HAP-1 (cell line): ENCODE results near the gene CCDC50.

Experiments used
- DNase-seq, 2 experiments: peaks; one replicate each; pipeline ENCODE4 v3.0.0-alpha.2; 2016 to 2020; ENCODE audit warnings: low spot score in 2 of 2
- H3K27me3 ChIP-seq: fragments of 250-450 bp; sonication (Bioruptor Pico); 2 replicates; pipeline ENCODE4 v1.5.1; 2020; ENCODE audit warnings: low read depth, mild to moderate bottlenecking, moderate library complexity
- H3K36me3 ChIP-seq: fragments of 250-450 bp; sonication (Bioruptor Pico); replicated peaks from 2 replicates; pipeline ENCODE4 v1.5.1; 2020; ENCODE audit warnings: mild to moderate bottlenecking
- H3K4me1 ChIP-seq: fragments of 250-450 bp; sonication (Bioruptor Pico); 2 replicates; pipeline ENCODE4 v1.5.1; 2020; ENCODE audit warnings: mild to moderate bottlenecking
- H3K4me3 ChIP-seq: fragments of 250-450 bp; sonication (Bioruptor Pico); 2 replicates; pipeline ENCODE4 v1.5.1; 2020; ENCODE audit warnings: mild to moderate bottlenecking, moderate library complexity
- H3K9me3 ChIP-seq: fragments of 250-450 bp; sonication (Bioruptor Pico); 2 replicates; pipeline ENCODE4 v1.5.1; 2020; ENCODE audit warnings: mild to moderate bottlenecking, moderate library complexity
- in situ Hi-C: fragments of 300-500 bp; cut with MboI; formaldehyde crosslinking; loops from 3 replicates; pipeline ENCODE4 v1.14.3; 2020; ENCODE audit warnings: low sequenced_read_pairs, inconsistent platforms, mixed read lengths

The CCDC50 gene

GRCh38 chr3:191414286-191414685, 85.1 kb downstream of the CCDC50 start:
- peaks cover 6% of the 10 kb centered on the region; the same call in 1 of the 2 replicates for H3K9me3 ChIP-seq
- H3K4me1 ChIP-seq: no peaks in the 10 kb centered on the region
- in situ Hi-C loops: loop anchor here (10.0 kb wide), 2 partner anchors 391 to 1021 kb away; no protein-coding TSS in a partner anchor
- no peak for DNase-seq
- H3K36me3 ChIP-seq: no peaks in the 10 kb centered on the region
- H3K4me3 ChIP-seq: no peak overlapping the region
- no peaks in the 10 kb centered on the region for H3K27me3 ChIP-seq

GRCh38 chr3:191414732-191415131, 85.5 kb downstream of the CCDC50 start:
- H3K9me3 ChIP-seq: peaks cover 3% of the 10 kb centered on the region; the same call in 1 of the 2 replicates
- in situ Hi-C loops: loop anchor here (10.0 kb wide), 2 partner anchors 390 to 1020 kb away; no protein-coding TSS in a partner anchor

GRCh38 chr3:191415566-191415965, 86.4 kb downstream of the CCDC50 start:
- Histone ChIP-seq H3K27me3 (no peaks in the 10 kb centered on the region), H3K36me3 (no peaks in the 10 kb centered on the region), H3K4me3 (no peak overlapping the region), H3K4me1 (no peaks in the 10 kb centered on the region), H3K9me3 (no peaks in the 10 kb centered on the region)
- in situ Hi-C loops: loop anchor here (10.0 kb wide), 2 partner anchors 389 to 1019 kb away; no protein-coding TSS in a partner anchor
- no peak for DNase-seq

More at GRCh38 chr3:191414732-191415131, 85.5 kb downstream of the CCDC50 start:
- no peaks in the 10 kb centered on the region for H3K4me1 ChIP-seq
- H3K36me3 ChIP-seq: no peaks in the 10 kb centered on the region
- H3K27me3 ChIP-seq: no peaks in the 10 kb centered on the region
- DNase-seq: no peak
- H3K4me3 ChIP-seq: no peak overlapping the region

GRCh38 chr3:191417457-191417729, 88.2 kb downstream of the CCDC50 start:
- DNase-seq: no peak
- Histone ChIP-seq H3K9me3 (no peaks in the 10 kb centered on the region), H3K4me3 (no peak overlapping the region), H3K4me1 (no peaks in the 10 kb centered on the region), H3K27me3 (no peaks in the 10 kb centered on the region), H3K36me3 (no peaks in the 10 kb centered on the region)
- in situ Hi-C loops: loop anchor here (10.0 kb wide), 2 partner anchors 387 to 1017 kb away; no protein-coding TSS in a partner anchor

- H3K36me3 ChIP-seq: no peaks in the 10 kb centered on the region
- no peaks in the 10 kb centered on the region for H3K9me3 ChIP-seq
- peaks cover 3% of the 10 kb centered on the region; the same call in 1 of the 2 replicates for H3K4me1 ChIP-seq
- H3K4me3 ChIP-seq: no peak overlapping the region
- no peaks in the 10 kb centered on the region for H3K27me3 ChIP-seq
- peak in 1 of 2 experiments; percentile 8 for DNase-seq
- in situ Hi-C loops: no loop called here
Measured at GRCh38 chr3:191420771-191421170, 91.6 kb downstream of the CCDC50 start.

- in situ Hi-C loops: no loop called here
- no peaks in the 10 kb centered on the region for H3K27me3 ChIP-seq
- no peaks in the 10 kb centered on the region for H3K9me3 ChIP-seq
- DNase-seq: no peak
- H3K4me1 ChIP-seq: peaks cover 8% of the 10 kb centered on the region; the same call in 1 of the 2 replicates
- no peaks in the 10 kb centered on the region for H3K36me3 ChIP-seq
- no peak overlapping the region for H3K4me3 ChIP-seq
Measured at GRCh38 chr3:191424881-191425280, 95.7 kb downstream of the CCDC50 start.

- H3K36me3 ChIP-seq: no peaks in the 10 kb centered on the region
- no peaks in the 10 kb centered on the region for H3K27me3 ChIP-seq
- in situ Hi-C loops: no loop called here
- no peak for DNase-seq
- H3K4me1 ChIP-seq: peaks cover 8% of the 10 kb centered on the region; the same call in 1 of the 2 replicates
- H3K4me3 ChIP-seq: no peak overlapping the region
- no peaks in the 10 kb centered on the region for H3K9me3 ChIP-seq
Measured at GRCh38 chr3:191425322-191425734, 96.1 kb downstream of the CCDC50 start.

- in situ Hi-C loops: no loop called here
- no peak for DNase-seq
- Histone ChIP-seq H3K27me3 (no peaks in the 10 kb centered on the region), H3K4me1 (peaks cover 8% of the 10 kb centered on the region; the same call in 1 of the 2 replicates), H3K36me3 (no peaks in the 10 kb centered on the region), H3K9me3 (no peaks in the 10 kb centered on the region), H3K4me3 (no peak overlapping the region)
Measured at GRCh38 chr3:191426311-191426710, 97.1 kb downstream of the CCDC50 start.

GRCh38 chr3:191428177-191428576, 99.0 kb downstream of the CCDC50 start:
- in situ Hi-C loops: no loop called here
- Histone ChIP-seq H3K4me1 (peaks cover 8% of the 10 kb centered on the region; the same call in 1 of the 2 replicates), H3K36me3 (no peaks in the 10 kb centered on the region), H3K9me3 (no peaks in the 10 kb centered on the region), H3K27me3 (no peaks in the 10 kb centered on the region), H3K4me3 (no peak overlapping the region)
- DNase-seq: no peak

- H3K9me3 ChIP-seq: no peaks in the 10 kb centered on the region
- no peak overlapping the region for H3K4me3 ChIP-seq
- no peaks in the 10 kb centered on the region for H3K27me3 ChIP-seq
- no peak for DNase-seq
- H3K4me1 ChIP-seq: peaks cover 8% of the 10 kb centered on the region; the same call in 1 of the 2 replicates
- in situ Hi-C loops: no loop called here
- no peaks in the 10 kb centered on the region for H3K36me3 ChIP-seq
Measured at GRCh38 chr3:191430103-191430502, 100.9 kb downstream of the CCDC50 start.

- Histone ChIP-seq H3K4me1 (no peaks in the 10 kb centered on the region), H3K4me3 (no peak overlapping the region), H3K9me3 (no peaks in the 10 kb centered on the region), H3K27me3 (no peaks in the 10 kb centered on the region), H3K36me3 (no peaks in the 10 kb centered on the region)
- DNase-seq: no peak
- in situ Hi-C loops: no loop called here
Measured at GRCh38 chr3:191431160-191431822, 102.1 kb downstream of the CCDC50 start.

- H3K36me3 ChIP-seq: no peaks in the 10 kb centered on the region
- no peak for DNase-seq
- no peak overlapping the region for H3K4me3 ChIP-seq
- no peaks in the 10 kb centered on the region for H3K27me3 ChIP-seq
- in situ Hi-C loops: no loop called here
- H3K9me3 ChIP-seq: no peaks in the 10 kb centered on the region
- H3K4me1 ChIP-seq: no peaks in the 10 kb centered on the region
Measured at GRCh38 chr3:191432162-191432561, 103.0 kb downstream of the CCDC50 start.

GRCh38 chr3:191434024-191434423, 104.8 kb downstream of the CCDC50 start:
- no peaks in the 10 kb centered on the region for H3K9me3 ChIP-seq
- no peak for DNase-seq
- no peak overlapping the region for H3K4me3 ChIP-seq
- H3K36me3 ChIP-seq: no peaks in the 10 kb centered on the region
- H3K27me3 ChIP-seq: no peaks in the 10 kb centered on the region
- H3K4me1 ChIP-seq: no peaks in the 10 kb centered on the region
- in situ Hi-C loops: no loop called here

GRCh38 chr3:191435981-191436380, 106.8 kb downstream of the CCDC50 start:
- H3K27me3 ChIP-seq: no peaks in the 10 kb centered on the region
- in situ Hi-C loops: no loop called here
- no peaks in the 10 kb centered on the region for H3K9me3 ChIP-seq
- DNase-seq: no peak
- no peak overlapping the region for H3K4me3 ChIP-seq
- H3K36me3 ChIP-seq: no peaks in the 10 kb centered on the region
- H3K4me1 ChIP-seq: no peaks in the 10 kb centered on the region
